HEK293 (cell line): Measurements from ENCODE around the gene TMEM61.

Source experiments
- CTCF ChIA-PET: fragments of 350-600 bp; formaldehyde crosslinking; extraction: SDS; loops from one replicate; lab custom pipeline; 2021; ENCODE audit warnings: antibody characterized with exemption; lab: Yijun Ruan, JAX
- POLR2A ChIA-PET: fragments of 300-600 bp; formaldehyde crosslinking; extraction: SDS; loops from one replicate; lab custom pipeline; 2020; ENCODE audit warnings: antibody characterized with exemption, inconsistent platforms; lab: Yijun Ruan, JAX
- H3K27ac ChIP-seq: fragments of 200-500 bp; sonication (Bioruptor generic); 2 replicates; pipeline ENCODE4 v1.5.1; 2014; ENCODE audit warnings: low read depth, low read length, control low read depth, inconsistent platforms; ENCODE audit errors: extremely low read depth
- H3K36me3 ChIP-seq, 2 experiments: fragments of 200-500 bp in 1 of 2; sonication (Bioruptor generic) in 1 of 2; 1 replicate in 1 of 2; 2 replicates in 1 of 2; pipeline ENCODE4 v1.5.1; 2014 to 2017; ENCODE audit warnings: inconsistent platforms in 2 of 2, low read length in 2 of 2; ENCODE audit not compliant: control insufficient read depth in 2 of 2, insufficient read depth in 1 of 2
- H3K4me1 ChIP-seq: fragments of 200-500 bp; sonication (Bioruptor generic); 2 replicates; pipeline ENCODE4 v1.5.1; 2014; ENCODE audit warnings: mild to moderate bottlenecking, low read length, inconsistent platforms; ENCODE audit not compliant: control insufficient read depth, insufficient read depth
- H3K4me3 ChIP-seq: 2 replicates; pipeline ENCODE4 v1.5.1; 2011; ENCODE audit warnings: low read depth, mild to moderate bottlenecking, control low read depth, low read length, moderate library complexity
- H3K9me3 ChIP-seq: fragments of 200-500 bp; sonication (Bioruptor generic); 2 replicates; pipeline ENCODE4 v1.5.1; 2014; ENCODE audit warnings: low read depth, low read length, inconsistent platforms; ENCODE audit not compliant: control insufficient read depth, insufficient read depth
- GLIS2 ChIP-seq: fragments of 450-650 bp; formaldehyde crosslinking; IDR thresholded peaks from 2 replicates; pipeline ENCODE4 v1.5.1; 2016; ENCODE audit warnings: missing biosample characterization, missing genetic modification characterization
- HOXC10 ChIP-seq: sonication (generic); formaldehyde crosslinking; IDR thresholded peaks from 2 replicates; pipeline ENCODE4 v1.8.1; 2023; ENCODE audit warnings: mild to moderate bottlenecking, missing genetic modification reagents
- IKZF3 ChIP-seq: fragments of 450-650 bp; IDR thresholded peaks from 2 replicates; pipeline ENCODE4 v1.5.0; 2018; ENCODE audit warnings: missing biosample characterization, mild to moderate bottlenecking, missing genetic modification characterization, moderate library complexity
- MEIS1 ChIP-seq: sonication (generic); formaldehyde crosslinking; IDR thresholded peaks from 2 replicates; pipeline ENCODE4 v1.8.1; 2022; ENCODE audit warnings: missing genetic modification reagents, mild to moderate bottlenecking, borderline replicate concordance
- PRDM10 ChIP-seq: fragments of 450-650 bp; formaldehyde crosslinking; IDR thresholded peaks from 2 replicates; pipeline ENCODE4 v1.5.1; 2016; ENCODE audit warnings: missing biosample characterization, missing genetic modification characterization
- ZBTB1 ChIP-seq: fragments of 450-650 bp; formaldehyde crosslinking; IDR thresholded peaks from 2 replicates; pipeline ENCODE4 v1.5.1; 2016; ENCODE audit warnings: missing biosample characterization, missing genetic modification characterization
- ZBTB26 ChIP-seq: fragments of 450-650 bp; formaldehyde crosslinking; optimal IDR thresholded peaks from 2 replicates; pipeline ENCODE3; 2016; ENCODE audit warnings: missing biosample characterization, mild to moderate bottlenecking, missing genetic modification characterization
- ZNF133 ChIP-seq: fragments of 450-650 bp; formaldehyde crosslinking; IDR thresholded peaks from 2 replicates; pipeline ENCODE4 v1.5.1; 2016; ENCODE audit warnings: missing biosample characterization, missing genetic modification characterization
- ZNF2 ChIP-seq: fragments of 450-650 bp; formaldehyde crosslinking; IDR thresholded peaks from 2 replicates; pipeline ENCODE4 v1.5.1; 2016; ENCODE audit warnings: missing biosample characterization, missing genetic modification characterization
- ZNF26 ChIP-seq: fragments of 450-650 bp; formaldehyde crosslinking; IDR thresholded peaks from 2 replicates; pipeline ENCODE4 v1.5.1; 2016; ENCODE audit warnings: missing biosample characterization, missing genetic modification characterization
- ZNF335 ChIP-seq: fragments of 450-650 bp; formaldehyde crosslinking; conservative IDR thresholded peaks from 2 replicates; pipeline ENCODE4 v1.5.1; 2016; ENCODE audit warnings: missing biosample characterization, missing genetic modification characterization
- ZNF423 ChIP-seq: fragments of 450-650 bp; formaldehyde crosslinking; IDR thresholded peaks from 2 replicates; pipeline ENCODE4 v1.5.1; 2016; ENCODE audit warnings: missing biosample characterization, missing genetic modification characterization
- ZNF48 ChIP-seq: fragments of 450-650 bp; formaldehyde crosslinking; IDR thresholded peaks from 2 replicates; pipeline ENCODE4 v1.5.1; 2016; ENCODE audit warnings: missing biosample characterization, missing genetic modification characterization
- ZNF501 ChIP-seq: fragments of 450-650 bp; formaldehyde crosslinking; IDR thresholded peaks from 2 replicates; pipeline ENCODE4 v1.5.1; 2016; ENCODE audit warnings: missing biosample characterization, missing genetic modification characterization
- ZNF529 ChIP-seq: fragments of 450-650 bp; formaldehyde crosslinking; IDR thresholded peaks from 2 replicates; pipeline ENCODE4 v1.5.1; 2017; ENCODE audit warnings: missing genetic modification characterization, missing biosample characterization; ENCODE audit not compliant: insufficient replicate concordance
- ZNF664 ChIP-seq: fragments of 450-650 bp; formaldehyde crosslinking; IDR thresholded peaks from 2 replicates; pipeline ENCODE4 v1.5.1; 2016; ENCODE audit warnings: missing biosample characterization, missing genetic modification characterization
- TF ChIP-seq, protein P1 (sequence below): fragments of 450-650 bp; formaldehyde crosslinking; conservative IDR thresholded peaks from 2 replicates; pipeline ENCODE4 v1.5.1; 2016; ENCODE audit warnings: low read depth, missing biosample characterization, missing genetic modification characterization
- TF ChIP-seq, protein P2 (sequence below): fragments of 450-650 bp; formaldehyde crosslinking; IDR thresholded peaks from 2 replicates; pipeline ENCODE4 v1.5.1; 2017; ENCODE audit warnings: missing biosample characterization, mild to moderate bottlenecking, missing genetic modification characterization, moderate library complexity
- TF ChIP-seq, protein P3 (sequence below): fragments of 450-650 bp; formaldehyde crosslinking; IDR thresholded peaks from 2 replicates; pipeline ENCODE4 v1.5.1; 2016; ENCODE audit warnings: missing biosample characterization, missing genetic modification characterization

The TMEM61 gene

DNA sequence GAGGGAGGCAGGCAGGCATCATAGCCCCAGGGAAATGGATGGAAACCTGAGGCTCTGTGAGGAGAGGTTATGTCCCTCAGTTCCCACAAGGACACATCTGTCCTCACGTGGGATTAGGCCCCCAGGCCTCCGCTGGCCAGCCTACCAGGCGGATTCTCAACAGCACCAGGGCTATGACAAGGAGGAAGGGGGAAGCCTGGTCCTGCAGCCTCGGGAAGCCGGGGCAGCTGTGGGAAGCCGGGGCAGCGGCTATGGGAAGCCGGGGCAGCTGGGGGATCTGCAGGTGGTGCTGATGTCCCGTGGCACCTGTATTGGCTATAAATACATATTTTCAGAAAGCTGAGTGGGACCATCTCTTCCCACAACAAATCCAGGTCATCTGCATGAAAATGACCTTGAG, 38.0 kb downstream of the TMEM61 start:
- no peaks in the 10 kb centered on the region for H3K9me3 ChIP-seq
- CTCF ChIA-PET, result interaction anchor here (0.5 to 2.4 kb wide), 6 partner anchors 22 to 1583 kb away, joined by 3 to 12 read pairs (median 4); no protein-coding TSS in a partner anchor

DNA sequence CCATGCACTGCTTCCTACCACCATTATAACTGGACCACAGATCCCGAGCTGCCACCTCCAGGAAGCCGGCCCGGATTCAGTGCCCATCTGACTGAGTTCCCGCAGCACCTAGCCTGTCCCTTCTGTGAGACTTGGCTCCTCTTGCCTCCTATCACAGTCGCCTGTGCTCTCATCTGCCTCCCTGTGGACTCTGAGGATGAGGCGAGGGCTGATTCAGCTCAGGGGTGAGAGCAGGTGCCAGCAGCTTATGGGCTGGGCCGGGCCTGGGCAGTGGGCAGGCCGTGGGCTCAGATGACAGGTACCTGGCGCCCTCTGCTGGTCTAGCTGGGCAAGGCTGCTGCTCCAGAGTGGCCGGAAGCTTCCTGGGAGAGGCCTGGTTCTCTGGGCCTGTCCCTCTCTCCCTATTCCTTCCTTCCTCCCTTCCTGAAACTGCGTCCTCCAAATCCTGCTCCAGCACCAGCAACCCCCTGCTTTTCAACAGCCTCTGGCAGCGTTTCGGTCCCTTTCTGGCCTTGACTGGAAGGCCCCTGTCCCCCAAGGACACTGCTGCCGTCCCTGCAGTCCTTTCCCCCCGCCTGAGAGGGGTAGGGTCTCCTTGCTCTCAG, 41.6 kb downstream of the TMEM61 start:
- ChIA-PET CTCF (interaction anchor here (0.6 to 3.2 kb wide), 53 partner anchors 9 to 1255 kb away, joined by 3 to 66 read pairs (median 5); partner anchors contain the start of gene BSND), POLR2A (interaction anchor here (0.5 to 1.6 kb wide), 6 partner anchors 71 to 492 kb away, joined by 3 to 6 read pairs (median 4); no protein-coding TSS in a partner anchor)
- Histone ChIP-seq H3K4me3 (no peak overlapping the region), H3K4me1 (no peaks in the 10 kb centered on the region), H3K27ac (no peak overlapping the region), H3K36me3 (no peaks in the 10 kb centered on the region), H3K9me3 (no peaks in the 10 kb centered on the region)
- TF ChIP-seq ZNF48 (tag by site-specific recombination), result no peak
- TF ChIP-seq ZNF2 (tag by site-specific recombination), result peak; percentile 74
- TF ChIP-seq PRDM10 (tag by site-specific recombination), result peak; percentile 36; the same call in 1 of the 2 replicates
- TF ChIP-seq ZNF664 (tag by site-specific recombination), result peak; percentile 26; the same call in 1 of the 2 replicates
- TF ChIP-seq, protein P1, sequence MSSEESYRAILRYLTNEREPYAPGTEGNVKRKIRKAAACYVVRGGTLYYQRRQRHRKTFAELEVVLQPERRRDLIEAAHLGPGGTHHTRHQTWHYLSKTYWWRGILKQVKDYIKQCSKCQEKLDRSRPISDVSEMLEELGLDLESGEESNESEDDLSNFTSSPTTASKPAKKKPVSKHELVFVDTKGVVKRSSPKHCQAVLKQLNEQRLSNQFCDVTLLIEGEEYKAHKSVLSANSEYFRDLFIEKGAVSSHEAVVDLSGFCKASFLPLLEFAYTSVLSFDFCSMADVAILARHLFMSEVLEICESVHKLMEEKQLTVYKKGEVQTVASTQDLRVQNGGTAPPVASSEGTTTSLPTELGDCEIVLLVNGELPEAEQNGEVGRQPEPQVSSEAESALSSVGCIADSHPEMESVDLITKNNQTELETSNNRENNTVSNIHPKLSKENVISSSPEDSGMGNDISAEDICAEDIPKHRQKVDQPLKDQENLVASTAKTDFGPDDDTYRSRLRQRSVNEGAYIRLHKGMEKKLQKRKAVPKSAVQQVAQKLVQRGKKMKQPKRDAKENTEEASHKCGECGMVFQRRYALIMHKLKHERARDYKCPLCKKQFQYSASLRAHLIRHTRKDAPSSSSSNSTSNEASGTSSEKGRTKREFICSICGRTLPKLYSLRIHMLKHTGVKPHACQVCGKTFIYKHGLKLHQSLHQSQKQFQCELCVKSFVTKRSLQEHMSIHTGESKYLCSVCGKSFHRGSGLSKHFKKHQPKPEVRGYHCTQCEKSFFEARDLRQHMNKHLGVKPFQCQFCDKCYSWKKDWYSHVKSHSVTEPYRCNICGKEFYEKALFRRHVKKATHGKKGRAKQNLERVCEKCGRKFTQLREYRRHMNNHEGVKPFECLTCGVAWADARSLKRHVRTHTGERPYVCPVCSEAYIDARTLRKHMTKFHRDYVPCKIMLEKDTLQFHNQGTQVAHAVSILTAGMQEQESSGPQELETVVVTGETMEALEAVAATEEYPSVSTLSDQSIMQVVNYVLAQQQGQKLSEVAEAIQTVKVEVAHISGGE (tag by site-specific recombination), result 0 out of 2 replicates have a peak, but pooled peaks have one; percentile 42
- no peak for TF ChIP-seq ZNF335 (tag by site-specific recombination)
- peak; percentile 14; the same call in 1 of the 2 replicates for TF ChIP-seq IKZF3 (tag by site-specific recombination)
- 0 out of 2 replicates have a peak, but pooled peaks have one; percentile 24 for TF ChIP-seq ZNF501 (tag by site-specific recombination)

More for the DNA sequence above, 38.0 kb downstream of the TMEM61 start:
- no peak overlapping the region for H3K27ac ChIP-seq
- H3K36me3 ChIP-seq, result no peaks in the 10 kb centered on the region
- TF ChIP-seq ZNF133, result no peak
- TF ChIP-seq ZNF335 (tag by site-specific recombination), result no peak
- no peak for TF ChIP-seq ZNF423 (tag by site-specific recombination)
- TF ChIP-seq ZNF529 (tag by site-specific recombination), result no peak
- TF ChIP-seq, protein P2, sequence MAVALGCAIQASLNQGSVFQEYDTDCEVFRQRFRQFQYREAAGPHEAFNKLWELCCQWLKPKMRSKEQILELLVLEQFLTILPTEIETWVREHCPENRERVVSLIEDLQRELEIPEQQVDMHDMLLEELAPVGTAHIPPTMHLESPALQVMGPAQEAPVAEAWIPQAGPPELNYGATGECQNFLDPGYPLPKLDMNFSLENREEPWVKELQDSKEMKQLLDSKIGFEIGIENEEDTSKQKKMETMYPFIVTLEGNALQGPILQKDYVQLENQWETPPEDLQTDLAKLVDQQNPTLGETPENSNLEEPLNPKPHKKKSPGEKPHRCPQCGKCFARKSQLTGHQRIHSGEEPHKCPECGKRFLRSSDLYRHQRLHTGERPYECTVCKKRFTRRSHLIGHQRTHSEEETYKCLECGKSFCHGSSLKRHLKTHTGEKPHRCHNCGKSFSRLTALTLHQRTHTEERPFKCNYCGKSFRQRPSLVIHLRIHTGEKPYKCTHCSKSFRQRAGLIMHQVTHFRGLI, result no peak
- no peak for TF ChIP-seq GLIS2 (tag by site-specific recombination)
- no peak for TF ChIP-seq HOXC10
- TF ChIP-seq ZBTB1 (tag by site-specific recombination), result no peak
- TF ChIP-seq ZNF26, result no peak
- TF ChIP-seq MEIS1 (CRISPR knock-in tag), result no peak
- TF ChIP-seq, protein P3, sequence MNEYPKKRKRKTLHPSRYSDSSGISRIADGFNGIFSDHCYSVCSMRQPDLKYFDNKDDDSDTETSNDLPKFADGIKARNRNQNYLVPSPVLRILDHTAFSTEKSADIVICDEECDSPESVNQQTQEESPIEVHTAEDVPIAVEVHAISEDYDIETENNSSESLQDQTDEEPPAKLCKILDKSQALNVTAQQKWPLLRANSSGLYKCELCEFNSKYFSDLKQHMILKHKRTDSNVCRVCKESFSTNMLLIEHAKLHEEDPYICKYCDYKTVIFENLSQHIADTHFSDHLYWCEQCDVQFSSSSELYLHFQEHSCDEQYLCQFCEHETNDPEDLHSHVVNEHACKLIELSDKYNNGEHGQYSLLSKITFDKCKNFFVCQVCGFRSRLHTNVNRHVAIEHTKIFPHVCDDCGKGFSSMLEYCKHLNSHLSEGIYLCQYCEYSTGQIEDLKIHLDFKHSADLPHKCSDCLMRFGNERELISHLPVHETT (tag by site-specific recombination), result no peak
- no peak for TF ChIP-seq ZBTB26 (tag by site-specific recombination)
- no peaks in the 10 kb centered on the region for H3K4me1 ChIP-seq
- no peak overlapping the region for H3K4me3 ChIP-seq
- POLR2A ChIA-PET, result no interaction called here
